A549 (cell line): ENCODE results near the gene ZSCAN2.

Experiments
- EHMT2 ChIP-seq: fragments of 200-600 bp; sonication (generic); IDR thresholded peaks from 2 replicates; pipeline ENCODE4 v1.6.1; 2016; ENCODE audit warnings: antibody characterized with exemption, low read depth, mild to moderate bottlenecking, moderate library complexity
- MAFK ChIP-seq: fragments of 450-650 bp; IDR thresholded peaks from 2 replicates; pipeline ENCODE4 v1.6.1; 2014; ENCODE audit not compliant: partially characterized antibody
- NFE2L2 ChIP-seq: fragments of 150-350 bp; conservative IDR thresholded peaks from 2 replicates; pipeline ENCODE4 v1.6.1; 2014; ENCODE audit warnings: low read length
- NPAS2 ChIP-seq: fragments of 250-450 bp; sonication (Bioruptor Pico); IDR thresholded peaks from 2 replicates; pipeline ENCODE4 v1.8.0; 2022; ENCODE audit warnings: mild to moderate bottlenecking, moderate library complexity, borderline replicate concordance
- POLR2A ChIP-seq: IDR thresholded peaks from 2 replicates; pipeline ENCODE4 v1.6.1; 2012; ENCODE audit warnings: mild to moderate bottlenecking, low read length
- RAD21 ChIP-seq, 2 experiments: fragments of >200 bp in 1 of 2; sonication (Bioruptor Twin) in 1 of 2; formaldehyde crosslinking in 1 of 2; IDR thresholded peaks in 1 of 2; conservative IDR thresholded peaks in 1 of 2; 2 replicates in 1 of 2; 3 replicates in 1 of 2; pipeline ENCODE4 v1.6.1; 2012 to 2018; ENCODE audit warnings: inconsistent platforms in 1 of 2
- SMC3 ChIP-seq: fragments of >200 bp; sonication (Bioruptor Twin); formaldehyde crosslinking; IDR thresholded peaks from 3 replicates; pipeline ENCODE4 v1.6.1; 2018; ENCODE audit warnings: inconsistent platforms
- SREBF2 ChIP-seq: fragments of 450-650 bp; IDR thresholded peaks from 2 replicates; pipeline ENCODE4 v1.6.1; 2014; ENCODE audit warnings: mild to moderate bottlenecking, moderate library complexity
- ZFP36 ChIP-seq: fragments of 450-650 bp; IDR thresholded peaks from 2 replicates; pipeline ENCODE4 v1.6.1; 2014; ENCODE audit warnings: borderline replicate concordance; ENCODE audit not compliant: partially characterized antibody
- TF ChIP-seq, protein P1 (sequence below): fragments of >200 bp; sonication (Bioruptor Twin); formaldehyde crosslinking; IDR thresholded peaks from 3 replicates; pipeline ENCODE4 v1.5.1; 2016

DNA sequence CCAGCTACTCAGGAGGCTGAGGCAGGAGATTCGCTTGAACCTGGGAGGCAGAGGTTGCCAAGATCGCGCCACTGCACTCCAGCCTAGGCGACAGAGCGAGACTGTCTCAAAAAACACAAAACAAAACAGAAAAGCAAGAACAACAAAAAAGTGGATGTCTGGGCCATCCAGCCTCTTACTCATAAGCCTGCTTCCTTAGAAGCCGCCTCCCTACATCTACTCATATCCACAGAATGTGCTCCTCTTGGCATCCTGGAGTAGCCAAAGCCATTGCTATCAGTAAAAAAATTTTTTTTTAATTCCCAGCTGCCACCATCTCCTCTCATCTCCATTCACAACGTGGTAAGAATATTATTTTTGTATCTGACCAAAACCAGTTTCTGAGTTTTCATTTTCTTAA is 10.8 kb downstream of the ZSCAN2 start:
- TF ChIP-seq POLR2A, result no peak
- no peak for TF ChIP-seq ZFP36
- TF ChIP-seq, protein P1, sequence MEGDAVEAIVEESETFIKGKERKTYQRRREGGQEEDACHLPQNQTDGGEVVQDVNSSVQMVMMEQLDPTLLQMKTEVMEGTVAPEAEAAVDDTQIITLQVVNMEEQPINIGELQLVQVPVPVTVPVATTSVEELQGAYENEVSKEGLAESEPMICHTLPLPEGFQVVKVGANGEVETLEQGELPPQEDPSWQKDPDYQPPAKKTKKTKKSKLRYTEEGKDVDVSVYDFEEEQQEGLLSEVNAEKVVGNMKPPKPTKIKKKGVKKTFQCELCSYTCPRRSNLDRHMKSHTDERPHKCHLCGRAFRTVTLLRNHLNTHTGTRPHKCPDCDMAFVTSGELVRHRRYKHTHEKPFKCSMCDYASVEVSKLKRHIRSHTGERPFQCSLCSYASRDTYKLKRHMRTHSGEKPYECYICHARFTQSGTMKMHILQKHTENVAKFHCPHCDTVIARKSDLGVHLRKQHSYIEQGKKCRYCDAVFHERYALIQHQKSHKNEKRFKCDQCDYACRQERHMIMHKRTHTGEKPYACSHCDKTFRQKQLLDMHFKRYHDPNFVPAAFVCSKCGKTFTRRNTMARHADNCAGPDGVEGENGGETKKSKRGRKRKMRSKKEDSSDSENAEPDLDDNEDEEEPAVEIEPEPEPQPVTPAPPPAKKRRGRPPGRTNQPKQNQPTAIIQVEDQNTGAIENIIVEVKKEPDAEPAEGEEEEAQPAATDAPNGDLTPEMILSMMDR, result no peak
- no peak for TF ChIP-seq NPAS2
- TF ChIP-seq SMC3, result no peak
- TF ChIP-seq RAD21 (conservative IDR thresholded peaks at IDR 0.05 in 1 of 2, IDR thresholded peaks at IDR 0.05 in 1 of 2), result no peak
- TF ChIP-seq SREBF2, result no peak
- no peak for TF ChIP-seq EHMT2
- no peak for TF ChIP-seq NFE2L2
- TF ChIP-seq MAFK, result no peak
